Heart left ventricle (tissue), 16 donors: ENCODE data around the gene SMAGP. TPM values are rescaled to one million over a fixed set of nuclear protein-coding genes. Genes with fewer than 3 reads are reported as not detected.
A peak's percentile ranks its signal among the peaks of the same experiment; 100 is the strongest.
"Not testable (repeated sequence)": the region's sequence is repeated elsewhere in the genome, so short reads cannot be mapped to it uniquely, and the experiment has no call there.

Experiments
- ATAC-seq, 4 donors: fragments of 200-7000 bp; cut with Tn5 transposase; one replicate each; pipeline ENCODE4 v1.9.1; 2020 to 2022; ENCODE audit warnings: moderate library complexity in 4 of 4, mild to moderate bottlenecking in 3 of 4, moderate number of reproducible peaks in 1 of 4
- DNase-seq, 5 donors: peaks; one replicate each; pipeline ENCODE4 v3.0.0-alpha.2; 2020
- H3K27ac ChIP-seq, 12 donors: fragments of 200-600 bp; sonication (generic) in 4 of 12; one replicate each; pipeline versions ENCODE4 v1.5.0 to v1.8.0; 2016 to 2022; ENCODE audit warnings: mild to moderate bottlenecking in 2 of 12
- H3K27me3 ChIP-seq, 9 donors: fragments of 200-600 bp; sonication (generic) in 2 of 9; one replicate each; pipeline versions ENCODE4 v1.5.1 to v1.8.0; 2016 to 2022; ENCODE audit warnings: mild to moderate bottlenecking in 3 of 9
- H3K36me3 ChIP-seq, 9 donors: fragments of 200-600 bp; sonication (generic) in 2 of 9; one replicate each; pipeline versions ENCODE4 v1.5.0 to v1.8.0; 2018 to 2022; ENCODE audit warnings: mild to moderate bottlenecking in 2 of 9
- H3K4me1 ChIP-seq, 12 donors: fragments of 200-600 bp; sonication (generic) in 4 of 12; one replicate each; pipeline versions ENCODE4 v1.5.0 to v1.8.0; 2016 to 2022; ENCODE audit warnings: mild to moderate bottlenecking in 3 of 12
- H3K4me3 ChIP-seq, 12 donors: fragments of 200-600 bp; sonication (generic) in 4 of 12; one replicate each; pipeline versions ENCODE4 v1.5.0 to v1.8.0; 2017 to 2022; ENCODE audit warnings: mild to moderate bottlenecking in 9 of 12, moderate library complexity in 4 of 12
- H3K9me3 ChIP-seq, 12 donors: fragments of 200-600 bp; sonication (generic) in 4 of 12; one replicate each; pipeline versions ENCODE4 v1.5.0 to v1.8.0; 2016 to 2022; ENCODE audit warnings: mild to moderate bottlenecking in 1 of 12
- CTCF ChIP-seq, 12 donors: fragments of 200-600 bp; sonication (generic) in 4 of 12; IDR thresholded peaks; one replicate each; pipeline versions ENCODE4 v1.5.0 to v1.8.0; 2018 to 2022; ENCODE audit warnings: antibody characterized with exemption in 12 of 12, mild to moderate bottlenecking in 5 of 12
- POLR2A ChIP-seq, 2 donors: fragments of 450-650 bp; IDR thresholded peaks; one replicate each; pipeline ENCODE4 v1.6.1; 2017; ENCODE audit warnings: antibody characterized with exemption in 2 of 2, mild to moderate bottlenecking in 2 of 2, moderate library complexity in 2 of 2
- WGBS, 4 donors: extraction: QIAGEN DNeasy Blood & Tissue Kit in 2 of 4; methylation state at CpG; one replicate each; pipeline versions ENCODE4 v1.1.5 to v1.1.7; 2013 to 2018; 5-methylcytosine and 5-hydroxymethylcytosine counted together
- intact Hi-C, 10 donors: fragments of 100-400 bp; cut with DNase I; formaldehyde crosslinking; loops; one replicate each; pipeline versions ENCODE4 v1.11.1 to v1.14.2; 2022
- polyA plus RNA-seq, 2 donors: library from polyadenylated mRNA; stranded (reverse); fragments of 200-250 nt; gene quantifications; one replicate each; pipeline ENCODE4 v1.2.3, GENCODE V29; 2013
- total RNA-seq, 9 donors: library from RNA; depleted of rRNA in 2 of 9; stranded (reverse); fragments of >200 nt in 2 of 9; fragmentation: NEBNext Ultra II Directional in 3 of 9; extraction: Animal tissue kit (Norgen Biotek cat#: 25700) in 3 of 9; gene quantifications; one replicate each; pipeline versions ENCODE4 v1.1.0 to v1.2.4, GENCODE V29; 2016 to 2023
- donor health status: ischemic (EF 13 %, LVEDD 7.1; RV severe dilation, severe dysfunction).
- donor health status: healthy with polysubstance abuse.
- donor health status: DM: no; HTN: yes; CAD: no.
- donor health status: DM: no; HTN: no; CAD: no.
- donor health status: ischemic (EF 25% LVEDD 6.9; RV normal size, moderate dysfunction).
- donor health status: ischemic (EF 25% LVEDD 5.7; RV mildly dilated, moderate dysfunction).
- donor health status: healthy.
- donor health status: DM: yes; HTN: yes; CAD: no.
- donor health status: ischemic (EF 35%, LVEDD 5.7; RV mildly dilated, moderate dysfunction).
- donor health status: nonischemic (EF 11% LVEDD 7.7; RV severe dilation, severe dysfunction).
- donor health status: DM: yes; HTN: yes; CAD: no.
- donor health status: PGD.
- donor health status: ischemic (EF 29% LVEDD 5.4; RV normal size, mild dysfunction).
- donor health status: nonischemic (EF 23%, LVEDD 6.1; RV moderate dilation, normal function).

SMAGP gene
- total and polyA plus RNA-seq, 11 donors: 2.0 to 8.4 (median 3.7) TPM

- Histone ChIP-seq H3K4me3 (no peak overlapping the region), H3K27ac (no peak overlapping the region), H3K4me1 (no peaks in the 10 kb centered on the region), H3K27me3 (no peaks in the 10 kb centered on the region), H3K9me3 (no peaks in the 10 kb centered on the region), H3K36me3 (peaks cover 0 to 71% (median 0%) of the 10 kb centered on the region in 9 donors)
- WGBS, 4 donors: 79 to 87% (median 84%) methylated on average over 5 of the region's 5 CpGs
- no peak for ATAC-seq
- intact Hi-C loops: no loop called here
- TF ChIP-seq POLR2A (IDR thresholded peaks at IDR 0.05): no peak
- DNase-seq: no peak
These were observed 25.4 kb upstream of the SMAGP start for GRCh38 chr12:51295651-51296050.

DNA sequence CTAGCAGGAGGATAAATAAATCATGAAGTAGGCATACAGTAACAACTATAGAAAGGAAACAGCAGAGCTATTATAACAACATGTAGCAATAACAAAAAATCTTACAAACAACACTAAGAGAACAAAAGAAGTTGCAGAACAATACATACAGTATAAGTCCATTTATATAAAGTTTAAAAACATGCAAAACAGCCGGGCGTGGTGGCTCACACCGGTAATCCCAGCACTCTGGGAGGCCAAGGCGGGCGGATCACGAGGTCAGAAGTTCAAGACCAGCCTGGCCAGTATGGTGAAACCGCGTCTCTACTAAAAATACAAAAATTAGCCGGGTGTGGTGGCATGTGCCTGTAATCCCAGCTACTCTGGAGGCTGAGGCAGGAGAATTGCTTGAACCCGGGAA lies 23.9 kb upstream of the SMAGP start:
- 88 to 91% (median 89%) methylated on average over 10 of the region's 10 CpGs for WGBS, 4 donors

GRCh38 chr12:51293696-51294095 lies 23.5 kb upstream of the SMAGP start:
- ATAC-seq (no peak), DNase-seq (no peak)
- TF ChIP-seq CTCF (IDR thresholded peaks at IDR 0.05) (no peak), POLR2A (IDR thresholded peaks at IDR 0.05) (no peak)
- intact Hi-C loops: no loop called here
- Histone ChIP-seq H3K27me3 (peaks cover 0 to 3% (median 0%) of the 10 kb centered on the region in 9 donors), H3K9me3 (no peaks in the 10 kb centered on the region), H3K4me1 (no peaks in the 10 kb centered on the region), H3K4me3 (no peak overlapping the region), H3K36me3 (peaks cover 0 to 69% (median 0%) of the 10 kb centered on the region in 9 donors), H3K27ac (no peak overlapping the region)

More for the DNA sequence above, 23.9 kb upstream of the SMAGP start:
- peaks cover 0 to 69% (median 0%) of the 10 kb centered on the region in 9 donors for H3K36me3 ChIP-seq
- H3K9me3 ChIP-seq, ATAC-seq, H3K4me1 ChIP-seq, intact Hi-C loops, H3K27me3 ChIP-seq, H3K27ac ChIP-seq, H3K4me3 ChIP-seq, DNase-seq: not testable (repeated sequence)

- 81 to 87% (median 84%) methylated on average over 9 of the region's 9 CpGs for WGBS, 4 donors
- peaks cover 0 to 62% (median 0%) of the 10 kb centered on the region in 9 donors for H3K36me3 ChIP-seq
- H3K27me3 ChIP-seq, H3K4me1 ChIP-seq, H3K9me3 ChIP-seq, H3K27ac ChIP-seq, H3K4me3 ChIP-seq, intact Hi-C loops: not testable (repeated sequence)
- DNase-seq (peak; percentile 24 to 80 (median 49)), ATAC-seq (peak in 3 of 4 donors; percentile 50 to 90 (median 60))
These were observed 21.6 kb upstream of the SMAGP start for GRCh38 chr12:51291603-51292513.

DNA sequence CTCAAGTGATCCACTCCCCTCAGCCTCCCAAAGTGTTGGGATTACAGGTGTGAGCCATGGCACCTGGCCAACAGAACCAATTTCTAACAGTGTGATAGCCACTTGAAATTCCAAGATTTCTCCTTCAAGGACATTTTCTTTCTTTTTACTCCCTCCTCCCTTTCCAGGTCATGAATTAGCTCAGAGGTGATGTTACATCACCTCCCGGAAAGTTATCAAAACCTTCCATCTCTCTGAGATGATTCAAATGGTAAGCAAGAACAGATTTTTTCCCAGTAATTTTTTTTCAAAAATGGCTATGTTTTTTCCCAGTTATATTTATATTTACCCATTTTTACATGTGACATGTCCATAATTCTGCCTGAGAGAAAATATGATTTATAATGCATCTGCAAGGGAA lies 15.6 kb upstream of the SMAGP start:
- WGBS, 4 donors: 88 to 94% (median 92%) methylated on average over 1 of the region's 1 CpG
- DNase-seq: no peak

More for the DNA sequence above, 15.6 kb upstream of the SMAGP start:
- no peak overlapping the region for H3K4me3 ChIP-seq
- no peak for ATAC-seq
- H3K27me3 ChIP-seq: peaks cover 0 to 3% (median 0%) of the 10 kb centered on the region in 9 donors
- no peaks in the 10 kb centered on the region for H3K4me1 ChIP-seq
- intact Hi-C loops: no loop called here
- H3K36me3 ChIP-seq: peaks cover 0 to 68% (median 0%) of the 10 kb centered on the region in 9 donors
- H3K27ac ChIP-seq: no peak overlapping the region
- TF ChIP-seq CTCF (IDR thresholded peaks at IDR 0.05) (no peak), POLR2A (IDR thresholded peaks at IDR 0.05) (no peak)
- no peaks in the 10 kb centered on the region for H3K9me3 ChIP-seq
